HCT116 (cell line): ENCODE results near the gene SMTNL2. TPM values are rescaled to one million over a fixed set of nuclear protein-coding genes. Genes with fewer than 3 reads are reported as not detected.

ENCODE experiments used
- ATAC-seq: fragments of 200-7000 bp; cut with Tn5 transposase; 2 replicates; pipeline ENCODE4 v1.9.1; 2020; ENCODE audit warnings: mild to moderate bottlenecking, moderate library complexity
- BruUV-seq: library from RNA; stranded (reverse); fragments of 400-500 nt; replicated peaks from 2 replicates; lab custom pipeline; 2021; lab: Mats Ljungman, UMichigan
- CTCF ChIA-PET: fragments of 300-600 bp; sonication (Branson Sonifier 250); formaldehyde crosslinking; loops from one replicate; lab custom pipeline; 2021; ENCODE audit warnings: antibody characterized with exemption; lab: Charles Lee
- POLR2A ChIA-PET: fragments of 300-600, 350-600 bp; sonication (Branson Sonifier 250); formaldehyde crosslinking; loops from one replicate; lab custom pipeline; 2021; ENCODE audit warnings: antibody characterized with exemption; lab: Charles Lee
- RAD21 ChIA-PET, 2 experiments: fragments of 300-600 bp; sonication (Branson Sonifier 250); formaldehyde crosslinking; loops; one replicate each; lab custom pipeline; 2023; ENCODE audit warnings: low total read pairs in 2 of 2; ENCODE audit not compliant: uncharacterized antibody in 2 of 2, unreplicated experiment in 2 of 2, low non-redundant PET in 1 of 2; lab: Charles Lee
- DNase-seq: peaks from one replicate; pipeline ENCODE4 v3.0.0-alpha.2; 2010; ENCODE audit warnings: low read depth, low spot score
- H2AFZ ChIP-seq: fragments of 200-600 bp; shearing (Covaris generic), sonication (generic); 2 replicates; pipeline ENCODE4 v1.6.1; 2017; ENCODE audit warnings: low read depth, mixed run types, mixed read lengths, antibody characterized with exemption, low read length; ENCODE audit not compliant: poor library complexity, severe bottlenecking
- H3K27ac ChIP-seq: 2 replicates; pipeline ENCODE4 v1.5.1; 2012; ENCODE audit warnings: low read depth, low read length
- H3K27me3 ChIP-seq: fragments of 200-600 bp; sonication (generic); 2 replicates; pipeline ENCODE4 v1.6.1; 2016; ENCODE audit warnings: mixed run types, low read length, mixed read lengths; ENCODE audit not compliant: insufficient read depth
- H3K36me3 ChIP-seq, 2 experiments: fragments of 200-500 bp in 1 of 2; fragments of 200-600 bp in 1 of 2; sonication (Bioruptor generic) in 1 of 2; sonication (generic) in 1 of 2; 2 replicates each; pipeline versions ENCODE4 v1.5.1 to v1.6.1; 2014 to 2016; ENCODE audit warnings: low read length in 2 of 2, inconsistent platforms in 1 of 2, mixed read lengths in 1 of 2, mixed run types in 1 of 2; ENCODE audit not compliant: insufficient read depth in 2 of 2, control insufficient read depth in 1 of 2
- H3K4me1 ChIP-seq, 2 experiments: fragments of 200-600 bp in 1 of 2; sonication (generic) in 1 of 2; 2 replicates each; pipeline versions ENCODE4 v1.5.1 to v1.6.1; 2012 to 2017; ENCODE audit warnings: low read length in 2 of 2, inconsistent platforms in 1 of 2, mild to moderate bottlenecking in 1 of 2, mixed read lengths in 1 of 2, mixed run types in 1 of 2, moderate library complexity in 1 of 2; ENCODE audit not compliant: insufficient read depth in 2 of 2, control insufficient read depth in 1 of 2
- H3K4me2 ChIP-seq: fragments of 200-600 bp; sonication (generic); 2 replicates; pipeline ENCODE4 v1.6.1; 2017; ENCODE audit warnings: mixed run types, low read length, mixed read lengths
- H3K4me3 ChIP-seq, 2 experiments: fragments of 200-600 bp in 1 of 2; sonication (generic) in 1 of 2; replicated peaks in 1 of 2; 2 replicates each; pipeline ENCODE4 v1.5.1; 2011 to 2016; ENCODE audit warnings: low read length in 2 of 2, control low read depth in 1 of 2, low read depth in 1 of 2, mild to moderate bottlenecking in 1 of 2, mixed read lengths in 1 of 2, mixed run types in 1 of 2
- H3K79me2 ChIP-seq: fragments of 200-600 bp; sonication (generic); 2 replicates; pipeline ENCODE4 v1.6.1; 2017; ENCODE audit warnings: mild to moderate bottlenecking, mixed run types, low read length, moderate library complexity, mixed read lengths; ENCODE audit not compliant: insufficient read depth
- H3K9ac ChIP-seq: fragments of 200-600 bp; sonication (generic); 2 replicates; pipeline ENCODE4 v1.6.1; 2016; ENCODE audit warnings: low read length, mixed read lengths
- H3K9me2 ChIP-seq: fragments of 200-600 bp; sonication (generic), shearing (Covaris generic); 2 replicates; pipeline ENCODE4 v1.6.1; 2017; ENCODE audit warnings: mixed run types, mild to moderate bottlenecking, moderate library complexity; ENCODE audit not compliant: insufficient read depth
- H3K9me3 ChIP-seq, 2 experiments: fragments of 200-500 bp in 1 of 2; fragments of 200-600 bp in 1 of 2; sonication (Bioruptor generic) in 1 of 2; sonication (generic) in 1 of 2; 2 replicates each; pipeline ENCODE4 v1.6.1; 2014 to 2017; ENCODE audit warnings: low read length in 2 of 2, mixed read lengths in 2 of 2, inconsistent platforms in 1 of 2, low read depth in 1 of 2, mild to moderate bottlenecking in 1 of 2, mixed run types in 1 of 2, moderate library complexity in 1 of 2; ENCODE audit not compliant: control insufficient read depth in 1 of 2, insufficient read depth in 1 of 2
- H4K20me1 ChIP-seq: fragments of 200-600 bp; sonication (generic), shearing (Covaris generic); 2 replicates; pipeline ENCODE4 v1.6.1; 2017; ENCODE audit warnings: mixed run types, mild to moderate bottlenecking, moderate library complexity; ENCODE audit not compliant: insufficient read depth
- EZH2phosphoT487 ChIP-seq: fragments of 200-600 bp; IDR thresholded peaks from 2 replicates; pipeline ENCODE4 v1.6.1; 2018; ENCODE audit warnings: antibody characterized with exemption, borderline replicate concordance
- FOSL1 ChIP-seq: IDR thresholded peaks from 2 replicates; pipeline ENCODE4 v1.6.1; 2012; ENCODE audit warnings: low read depth
- RAD21 ChIP-seq: IDR thresholded peaks from 2 replicates; pipeline ENCODE4 v1.6.1; 2012; ENCODE audit warnings: low read depth, mild to moderate bottlenecking
- SP1 ChIP-seq: IDR thresholded peaks from 2 replicates; pipeline ENCODE4 v1.6.1; 2012; ENCODE audit warnings: low read depth
- YY1 ChIP-seq: IDR thresholded peaks from 2 replicates; pipeline ENCODE4 v1.6.1; 2011; ENCODE audit warnings: low read length, low read depth, moderate library complexity, mild to moderate bottlenecking; ENCODE audit not compliant: insufficient replicate concordance; ENCODE audit errors: extremely low read depth
- ZFX ChIP-seq: fragments of 450-650 bp; IDR thresholded peaks from 2 replicates; pipeline ENCODE4 v1.6.1; 2017
- intact Hi-C: fragments of 100-400 bp; cut with micrococcal nuclease; formaldehyde crosslinking; loops from 2 replicates; pipeline ENCODE4 v1.10.0; 2022
- total RNA-seq: library from RNA; stranded (reverse); gene quantifications from one replicate; pipeline ENCODE4 v1.2.1, GENCODE V29; 2021; ENCODE audit not compliant: unreplicated experiment
- TF ChIP-seq, protein P1 (sequence below): IDR thresholded peaks from 2 replicates; pipeline ENCODE4 v1.6.1; 2012; ENCODE audit warnings: low read depth

Gene SMTNL2
- total RNA-seq, 1 experiment from 2014 or later: 2.3 TPM

- no peaks in the 10 kb centered on the region for H3K27me3 ChIP-seq
- no peaks in the 10 kb centered on the region for H3K79me2 ChIP-seq
- no peak overlapping the region for H3K27ac ChIP-seq
- intact Hi-C loops: no loop called here
- no peaks in the 10 kb centered on the region for H3K9me2 ChIP-seq
- BruUV-seq: no TSS peak
- TF ChIP-seq SP1 (no peak), RAD21 (no peak), EZH2phosphoT487 (no peak), FOSL1 (no peak), YY1 (no peak), ZFX (no peak)
- TF ChIP-seq, protein P1, sequence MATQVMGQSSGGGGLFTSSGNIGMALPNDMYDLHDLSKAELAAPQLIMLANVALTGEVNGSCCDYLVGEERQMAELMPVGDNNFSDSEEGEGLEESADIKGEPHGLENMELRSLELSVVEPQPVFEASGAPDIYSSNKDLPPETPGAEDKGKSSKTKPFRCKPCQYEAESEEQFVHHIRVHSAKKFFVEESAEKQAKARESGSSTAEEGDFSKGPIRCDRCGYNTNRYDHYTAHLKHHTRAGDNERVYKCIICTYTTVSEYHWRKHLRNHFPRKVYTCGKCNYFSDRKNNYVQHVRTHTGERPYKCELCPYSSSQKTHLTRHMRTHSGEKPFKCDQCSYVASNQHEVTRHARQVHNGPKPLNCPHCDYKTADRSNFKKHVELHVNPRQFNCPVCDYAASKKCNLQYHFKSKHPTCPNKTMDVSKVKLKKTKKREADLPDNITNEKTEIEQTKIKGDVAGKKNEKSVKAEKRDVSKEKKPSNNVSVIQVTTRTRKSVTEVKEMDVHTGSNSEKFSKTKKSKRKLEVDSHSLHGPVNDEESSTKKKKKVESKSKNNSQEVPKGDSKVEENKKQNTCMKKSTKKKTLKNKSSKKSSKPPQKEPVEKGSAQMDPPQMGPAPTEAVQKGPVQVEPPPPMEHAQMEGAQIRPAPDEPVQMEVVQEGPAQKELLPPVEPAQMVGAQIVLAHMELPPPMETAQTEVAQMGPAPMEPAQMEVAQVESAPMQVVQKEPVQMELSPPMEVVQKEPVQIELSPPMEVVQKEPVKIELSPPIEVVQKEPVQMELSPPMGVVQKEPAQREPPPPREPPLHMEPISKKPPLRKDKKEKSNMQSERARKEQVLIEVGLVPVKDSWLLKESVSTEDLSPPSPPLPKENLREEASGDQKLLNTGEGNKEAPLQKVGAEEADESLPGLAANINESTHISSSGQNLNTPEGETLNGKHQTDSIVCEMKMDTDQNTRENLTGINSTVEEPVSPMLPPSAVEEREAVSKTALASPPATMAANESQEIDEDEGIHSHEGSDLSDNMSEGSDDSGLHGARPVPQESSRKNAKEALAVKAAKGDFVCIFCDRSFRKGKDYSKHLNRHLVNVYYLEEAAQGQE: no peak
- TF ChIP-seq, all 23 proteins: peak for 0
- Histone ChIP-seq H3K9ac (no peak overlapping the region), H2AFZ (no peak overlapping the region), H3K4me1 (no peaks in the 10 kb centered on the region; a peak in 1 of 4 replicates), H3K4me3 (no peak overlapping the region), H3K9me3 (no peaks in the 10 kb centered on the region), H4K20me1 (no peaks in the 10 kb centered on the region), H3K4me2 (no peak overlapping the region), H3K36me3 (no peaks in the 10 kb centered on the region)
- RAD21 ChIA-PET: no interaction called here
- DNase-seq: no peak
- no peak for ATAC-seq
- POLR2A ChIA-PET: no interaction called here
- CTCF ChIA-PET: interaction anchor here (1.2 kb wide), 1 partner anchor 40 kb away, joined by 4 read pairs; no protein-coding TSS in a partner anchor
Observed at GRCh38 chr17:4607261-4607741, 23.0 kb downstream of the SMTNL2 start.
